Liver (tissue), 9 donors: ENCODE results near the gene VPREB1. TPM values are rescaled to one million over a fixed set of nuclear protein-coding genes. Genes with fewer than 3 reads are reported as not detected.

ENCODE experiments used
- DNase-seq: peaks from one replicate; pipeline ENCODE4 v3.0.0-alpha.2; 2017; ENCODE audit warnings: low spot score
- H3K27ac ChIP-seq, 2 donors: one replicate each; pipeline ENCODE4 v1.7.0; 2013; ENCODE audit warnings: inconsistent platforms in 2 of 2, low read length in 2 of 2, control low read depth in 1 of 2, low read depth in 1 of 2, mild to moderate bottlenecking in 1 of 2
- H3K27me3 ChIP-seq, 4 donors: one replicate each; pipeline versions ENCODE4 v1.6.1 to v1.7.0; 2013; ENCODE audit warnings: low read length in 3 of 4, inconsistent platforms in 1 of 4, mild to moderate bottlenecking in 1 of 4, moderate library complexity in 1 of 4; ENCODE audit not compliant: control insufficient read depth in 4 of 4, insufficient read depth in 4 of 4
- H3K36me3 ChIP-seq, 4 donors: one replicate each; pipeline versions ENCODE4 v1.6.1 to v1.7.0; 2013; ENCODE audit warnings: low read length in 3 of 4, mild to moderate bottlenecking in 3 of 4, low read depth in 1 of 4, moderate library complexity in 1 of 4; ENCODE audit not compliant: control insufficient read depth in 4 of 4, insufficient read depth in 3 of 4
- H3K4me1 ChIP-seq, 4 donors: one replicate each; pipeline versions ENCODE4 v1.6.1 to v1.7.0; 2013; ENCODE audit warnings: low read length in 3 of 4, mild to moderate bottlenecking in 3 of 4, moderate library complexity in 1 of 4; ENCODE audit not compliant: control insufficient read depth in 4 of 4, insufficient read depth in 4 of 4
- H3K4me3 ChIP-seq, 3 donors: one replicate each; pipeline versions ENCODE4 v1.6.1 to v1.7.0; 2013; ENCODE audit warnings: low read length in 3 of 3, control low read depth in 1 of 3, low read depth in 1 of 3, mild to moderate bottlenecking in 1 of 3
- H3K9ac ChIP-seq, 2 donors: one replicate each; pipeline ENCODE4 v1.7.0; 2013; ENCODE audit warnings: low read length in 2 of 2, mild to moderate bottlenecking in 2 of 2, moderate library complexity in 2 of 2, control low read depth in 1 of 2, low read depth in 1 of 2
- H3K9me3 ChIP-seq, 4 donors: one replicate each; pipeline versions ENCODE4 v1.6.1 to v1.7.0; 2013; ENCODE audit warnings: low read length in 3 of 4; ENCODE audit not compliant: control insufficient read depth in 4 of 4
- EGR1 ChIP-seq, 2 donors: IDR thresholded peaks; 2 replicates each; pipeline ENCODE4 v1.6.1; 2016 to 2018; ENCODE audit warnings: antibody characterized with exemption in 2 of 2, low read depth in 2 of 2
- FOXA1 ChIP-seq: IDR thresholded peaks from 2 replicates; pipeline ENCODE4 v1.6.1; 2016; ENCODE audit warnings: antibody characterized with exemption
- FOXA2 ChIP-seq: IDR thresholded peaks from 2 replicates; pipeline ENCODE4 v1.6.1; 2016; ENCODE audit warnings: antibody characterized with exemption
- HNF4G ChIP-seq: IDR thresholded peaks from 2 replicates; pipeline ENCODE4 v1.6.1; 2016; ENCODE audit warnings: antibody characterized with exemption
- RAD21 ChIP-seq, 2 donors: IDR thresholded peaks; 2 replicates each; pipeline ENCODE4 v1.6.1; 2016; ENCODE audit warnings: antibody characterized with exemption in 2 of 2, mild to moderate bottlenecking in 2 of 2
- RXRA ChIP-seq, 2 donors: IDR thresholded peaks; 2 replicates each; pipeline ENCODE4 v1.6.1; 2017 to 2018; ENCODE audit warnings: antibody characterized with exemption in 2 of 2, mild to moderate bottlenecking in 1 of 2
- SP1 ChIP-seq: IDR thresholded peaks from 2 replicates; pipeline ENCODE4 v1.6.1; 2018; ENCODE audit warnings: antibody characterized with exemption, mild to moderate bottlenecking
- TAF1 ChIP-seq: conservative IDR thresholded peaks from 2 replicates; pipeline ENCODE4 v1.6.1; 2016; ENCODE audit warnings: antibody characterized with exemption, mild to moderate bottlenecking
- WGBS: extraction: QIAGEN DNeasy Blood & Tissue Kit; methylation state at CpG from one replicate; pipeline ENCODE4 v1.1.7; 2013; 5-methylcytosine and 5-hydroxymethylcytosine counted together
- polyA plus RNA-seq, 2 donors: library from polyadenylated mRNA; stranded (reverse) in 1 of 2; unstranded in 1 of 2; fragments of 200-250 nt in 1 of 2; fragments of >200 nt in 1 of 2; fragmentation: Nextera tagmentation in 1 of 2; extraction: Ambion mirVana in 1 of 2; gene quantifications; one replicate each; pipeline versions ENCODE4 v1.2.1 to v1.2.3, GENCODE V29; 2013 to 2015
- total RNA-seq, 2 donors: library from RNA; depleted of rRNA; stranded (reverse); fragments of >200 nt; gene quantifications; one replicate each; pipeline ENCODE4 v1.2.3, GENCODE V29; 2014
- TF ChIP-seq, protein P1 (sequence below): IDR thresholded peaks from 2 replicates; pipeline ENCODE4 v1.6.1; 2016; ENCODE audit warnings: antibody characterized with exemption
- TF ChIP-seq, protein P2 (sequence below): fragments of 150-350 bp; IDR thresholded peaks from 2 replicates; pipeline ENCODE4 v1.5.1; 2017; ENCODE audit warnings: improper control_type of control experiment, low read depth, low read length; ENCODE audit not compliant: missing input control
- TF ChIP-seq, protein P3 (sequence below): IDR thresholded peaks from 2 replicates; pipeline ENCODE4 v1.6.1; 2016; ENCODE audit warnings: antibody characterized with exemption
- TF ChIP-seq, protein P4 (sequence below): IDR thresholded peaks from 2 replicates; pipeline ENCODE4 v1.6.1; 2016; ENCODE audit warnings: antibody characterized with exemption
- TF ChIP-seq, protein P5 (sequence below): IDR thresholded peaks from 2 replicates; pipeline ENCODE4 v1.6.1; 2016; ENCODE audit warnings: antibody characterized with exemption, mild to moderate bottlenecking
- donor health status: healthy.
- donor health status: healthy.
- donor health status: healthy.
- donor health status: healthy.
- donor health status: healthy.

Gene VPREB1, protein sequence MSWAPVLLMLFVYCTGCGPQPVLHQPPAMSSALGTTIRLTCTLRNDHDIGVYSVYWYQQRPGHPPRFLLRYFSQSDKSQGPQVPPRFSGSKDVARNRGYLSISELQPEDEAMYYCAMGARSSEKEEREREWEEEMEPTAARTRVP
- total RNA-seq (1 to 10 TPM in 1 of 2 donors, not detected in 1; 1.1 TPM), polyA plus RNA-seq (not detected)

DNA sequence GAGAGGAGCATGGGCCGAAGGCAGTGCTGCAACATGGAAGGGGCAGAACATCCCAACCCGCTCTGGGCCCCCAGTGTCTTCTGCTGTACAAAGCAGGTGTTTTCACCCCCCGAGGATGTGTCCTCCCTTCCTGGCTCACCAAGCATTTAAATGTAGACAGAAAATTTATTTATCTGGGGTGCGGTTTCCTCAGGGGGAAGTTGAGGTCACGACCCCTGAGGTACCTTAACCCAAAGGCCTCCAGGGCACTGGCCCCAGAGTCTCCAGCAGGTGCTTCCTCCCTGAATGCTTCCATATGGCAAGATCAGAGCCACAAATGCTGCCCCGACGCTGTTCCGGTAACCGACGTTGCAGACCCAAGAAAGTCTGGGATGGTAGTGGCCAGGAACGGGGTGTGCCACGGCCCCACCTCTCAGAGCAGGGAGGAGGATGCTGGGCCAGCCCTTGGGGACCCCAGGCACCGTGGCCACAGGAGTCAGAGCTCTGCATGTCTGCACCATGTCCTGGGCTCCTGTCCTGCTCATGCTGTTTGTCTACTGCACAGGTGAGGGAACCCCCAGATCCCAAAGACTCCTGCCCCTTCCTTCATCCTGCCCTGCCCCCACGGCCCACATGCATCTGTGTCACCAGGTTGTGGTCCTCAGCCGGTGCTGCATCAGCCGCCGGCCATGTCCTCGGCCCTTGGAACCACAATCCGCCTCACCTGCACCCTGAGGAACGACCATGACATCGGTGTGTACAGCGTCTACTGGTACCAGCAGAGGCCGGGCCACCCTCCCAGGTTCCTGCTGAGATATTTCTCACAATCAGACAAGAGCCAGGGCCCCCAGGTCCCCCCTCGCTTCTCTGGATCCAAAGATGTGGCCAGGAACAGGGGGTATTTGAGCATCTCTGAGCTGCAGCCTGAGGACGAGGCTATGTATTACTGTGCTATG lies at the start of gene VPREB1:
VPREB1 (plus strand) TSS at position 471 of the 935 bp plus-strand sequence; CDS start at position 499, 28 bp downstream.
- H3K27ac ChIP-seq = no peak within 1 kb of the TSS
- no peaks in the 10 kb centered on the region for H3K36me3 ChIP-seq
- H3K9ac ChIP-seq = no peak within 1 kb of the TSS
- DNase-seq = no peak
- no peaks in the 10 kb centered on the region for H3K9me3 ChIP-seq
- TF ChIP-seq, protein P1, sequence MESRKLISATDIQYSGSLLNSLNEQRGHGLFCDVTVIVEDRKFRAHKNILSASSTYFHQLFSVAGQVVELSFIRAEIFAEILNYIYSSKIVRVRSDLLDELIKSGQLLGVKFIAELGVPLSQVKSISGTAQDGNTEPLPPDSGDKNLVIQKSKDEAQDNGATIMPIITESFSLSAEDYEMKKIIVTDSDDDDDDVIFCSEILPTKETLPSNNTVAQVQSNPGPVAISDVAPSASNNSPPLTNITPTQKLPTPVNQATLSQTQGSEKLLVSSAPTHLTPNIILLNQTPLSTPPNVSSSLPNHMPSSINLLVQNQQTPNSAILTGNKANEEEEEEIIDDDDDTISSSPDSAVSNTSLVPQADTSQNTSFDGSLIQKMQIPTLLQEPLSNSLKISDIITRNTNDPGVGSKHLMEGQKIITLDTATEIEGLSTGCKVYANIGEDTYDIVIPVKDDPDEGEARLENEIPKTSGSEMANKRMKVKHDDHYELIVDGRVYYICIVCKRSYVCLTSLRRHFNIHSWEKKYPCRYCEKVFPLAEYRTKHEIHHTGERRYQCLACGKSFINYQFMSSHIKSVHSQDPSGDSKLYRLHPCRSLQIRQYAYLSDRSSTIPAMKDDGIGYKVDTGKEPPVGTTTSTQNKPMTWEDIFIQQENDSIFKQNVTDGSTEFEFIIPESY = no peak
- TF ChIP-seq, protein P2, sequence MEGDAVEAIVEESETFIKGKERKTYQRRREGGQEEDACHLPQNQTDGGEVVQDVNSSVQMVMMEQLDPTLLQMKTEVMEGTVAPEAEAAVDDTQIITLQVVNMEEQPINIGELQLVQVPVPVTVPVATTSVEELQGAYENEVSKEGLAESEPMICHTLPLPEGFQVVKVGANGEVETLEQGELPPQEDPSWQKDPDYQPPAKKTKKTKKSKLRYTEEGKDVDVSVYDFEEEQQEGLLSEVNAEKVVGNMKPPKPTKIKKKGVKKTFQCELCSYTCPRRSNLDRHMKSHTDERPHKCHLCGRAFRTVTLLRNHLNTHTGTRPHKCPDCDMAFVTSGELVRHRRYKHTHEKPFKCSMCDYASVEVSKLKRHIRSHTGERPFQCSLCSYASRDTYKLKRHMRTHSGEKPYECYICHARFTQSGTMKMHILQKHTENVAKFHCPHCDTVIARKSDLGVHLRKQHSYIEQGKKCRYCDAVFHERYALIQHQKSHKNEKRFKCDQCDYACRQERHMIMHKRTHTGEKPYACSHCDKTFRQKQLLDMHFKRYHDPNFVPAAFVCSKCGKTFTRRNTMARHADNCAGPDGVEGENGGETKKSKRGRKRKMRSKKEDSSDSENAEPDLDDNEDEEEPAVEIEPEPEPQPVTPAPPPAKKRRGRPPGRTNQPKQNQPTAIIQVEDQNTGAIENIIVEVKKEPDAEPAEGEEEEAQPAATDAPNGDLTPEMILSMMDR = no peak
- no peak for TF ChIP-seq EGR1 (IDR thresholded peaks at IDR 0.05; ENCODE audit: low read depth in 2 of 2)
- TF ChIP-seq FOXA1 = no peak
- no peak for TF ChIP-seq RXRA (IDR thresholded peaks at IDR 0.05)
- TF ChIP-seq TAF1 = no peak
- TF ChIP-seq, protein P3, sequence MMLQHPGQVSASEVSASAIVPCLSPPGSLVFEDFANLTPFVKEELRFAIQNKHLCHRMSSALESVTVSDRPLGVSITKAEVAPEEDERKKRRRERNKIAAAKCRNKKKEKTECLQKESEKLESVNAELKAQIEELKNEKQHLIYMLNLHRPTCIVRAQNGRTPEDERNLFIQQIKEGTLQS = no peak
- TF ChIP-seq, protein P4, sequence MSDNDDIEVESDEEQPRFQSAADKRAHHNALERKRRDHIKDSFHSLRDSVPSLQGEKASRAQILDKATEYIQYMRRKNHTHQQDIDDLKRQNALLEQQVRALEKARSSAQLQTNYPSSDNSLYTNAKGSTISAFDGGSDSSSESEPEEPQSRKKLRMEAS = no peak
- TF ChIP-seq, protein P5, sequence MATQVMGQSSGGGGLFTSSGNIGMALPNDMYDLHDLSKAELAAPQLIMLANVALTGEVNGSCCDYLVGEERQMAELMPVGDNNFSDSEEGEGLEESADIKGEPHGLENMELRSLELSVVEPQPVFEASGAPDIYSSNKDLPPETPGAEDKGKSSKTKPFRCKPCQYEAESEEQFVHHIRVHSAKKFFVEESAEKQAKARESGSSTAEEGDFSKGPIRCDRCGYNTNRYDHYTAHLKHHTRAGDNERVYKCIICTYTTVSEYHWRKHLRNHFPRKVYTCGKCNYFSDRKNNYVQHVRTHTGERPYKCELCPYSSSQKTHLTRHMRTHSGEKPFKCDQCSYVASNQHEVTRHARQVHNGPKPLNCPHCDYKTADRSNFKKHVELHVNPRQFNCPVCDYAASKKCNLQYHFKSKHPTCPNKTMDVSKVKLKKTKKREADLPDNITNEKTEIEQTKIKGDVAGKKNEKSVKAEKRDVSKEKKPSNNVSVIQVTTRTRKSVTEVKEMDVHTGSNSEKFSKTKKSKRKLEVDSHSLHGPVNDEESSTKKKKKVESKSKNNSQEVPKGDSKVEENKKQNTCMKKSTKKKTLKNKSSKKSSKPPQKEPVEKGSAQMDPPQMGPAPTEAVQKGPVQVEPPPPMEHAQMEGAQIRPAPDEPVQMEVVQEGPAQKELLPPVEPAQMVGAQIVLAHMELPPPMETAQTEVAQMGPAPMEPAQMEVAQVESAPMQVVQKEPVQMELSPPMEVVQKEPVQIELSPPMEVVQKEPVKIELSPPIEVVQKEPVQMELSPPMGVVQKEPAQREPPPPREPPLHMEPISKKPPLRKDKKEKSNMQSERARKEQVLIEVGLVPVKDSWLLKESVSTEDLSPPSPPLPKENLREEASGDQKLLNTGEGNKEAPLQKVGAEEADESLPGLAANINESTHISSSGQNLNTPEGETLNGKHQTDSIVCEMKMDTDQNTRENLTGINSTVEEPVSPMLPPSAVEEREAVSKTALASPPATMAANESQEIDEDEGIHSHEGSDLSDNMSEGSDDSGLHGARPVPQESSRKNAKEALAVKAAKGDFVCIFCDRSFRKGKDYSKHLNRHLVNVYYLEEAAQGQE = no peak
- no peak for TF ChIP-seq RAD21 (IDR thresholded peaks at IDR 0.05)
- no peak for TF ChIP-seq FOXA2
- no peak for TF ChIP-seq SP1
- no peak for TF ChIP-seq HNF4G
- H3K4me3 ChIP-seq = no peak within 1 kb of the TSS
- peaks cover 0 to 2% (median 0%) of the 10 kb centered on the region in 4 donors for H3K27me3 ChIP-seq
- WGBS = 65% methylated on average over 25 of the region's 25 CpGs
- no peaks in the 10 kb centered on the region for H3K4me1 ChIP-seq
